ENCODE measurements around the gene UMAD1.

UMAD1 gene

DNA sequence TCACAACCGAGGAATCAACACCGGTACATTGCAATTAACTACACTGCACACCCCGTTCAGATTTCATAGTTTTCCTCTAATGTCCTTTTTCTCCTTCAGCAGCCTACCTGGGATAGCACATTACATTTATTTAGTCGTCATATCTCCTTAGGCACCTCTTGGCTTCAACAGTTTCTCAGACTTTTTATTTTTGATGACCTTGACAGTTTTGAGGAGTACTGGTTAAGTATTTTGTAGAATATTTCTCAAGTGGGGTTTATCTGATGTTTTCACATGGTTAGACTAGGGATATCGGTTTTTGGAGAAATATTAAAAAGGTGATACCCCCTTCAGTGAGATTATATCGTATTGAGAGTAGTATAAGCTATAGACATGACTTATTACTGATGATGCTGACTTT is 241.0 kb downstream of the UMAD1 start:
- no peak overlapping the region for H3K4me3 ChIP-seq (ENCODE audit: low read length, poor library complexity, severe bottlenecking)
- H3K9ac ChIP-seq (ENCODE audit: low read depth, low read length, poor library complexity, severe bottlenecking): no peak overlapping the region
- H3K79me2 ChIP-seq (ENCODE audit: insufficient read depth, low read length): no peaks in the 10 kb centered on the region
- no peaks in the 10 kb centered on the region for H3K27me3 ChIP-seq (ENCODE audit: insufficient read depth, low read length, poor library complexity, severe bottlenecking)
- H3F3A ChIP-seq (ENCODE audit: low read depth): no peaks in the 10 kb centered on the region
- H3K4me1 ChIP-seq (ENCODE audit: insufficient read depth, low read length, poor library complexity, severe bottlenecking): no peaks in the 10 kb centered on the region
- no peaks in the 10 kb centered on the region for H4K20me1 ChIP-seq (ENCODE audit: insufficient read depth, low read length, poor library complexity, severe bottlenecking)
- H3K4me2 ChIP-seq (ENCODE audit: low read depth, low read length, poor library complexity, severe bottlenecking): no peak overlapping the region
- H3K36me3 ChIP-seq (ENCODE audit: insufficient read depth, low read length): no peaks in the 10 kb centered on the region
- no peak for TF ChIP-seq EZH2phosphoT487 (IDR thresholded peaks at IDR 0.05; ENCODE audit: borderline replicate concordance)
- TF ChIP-seq, protein P1, sequence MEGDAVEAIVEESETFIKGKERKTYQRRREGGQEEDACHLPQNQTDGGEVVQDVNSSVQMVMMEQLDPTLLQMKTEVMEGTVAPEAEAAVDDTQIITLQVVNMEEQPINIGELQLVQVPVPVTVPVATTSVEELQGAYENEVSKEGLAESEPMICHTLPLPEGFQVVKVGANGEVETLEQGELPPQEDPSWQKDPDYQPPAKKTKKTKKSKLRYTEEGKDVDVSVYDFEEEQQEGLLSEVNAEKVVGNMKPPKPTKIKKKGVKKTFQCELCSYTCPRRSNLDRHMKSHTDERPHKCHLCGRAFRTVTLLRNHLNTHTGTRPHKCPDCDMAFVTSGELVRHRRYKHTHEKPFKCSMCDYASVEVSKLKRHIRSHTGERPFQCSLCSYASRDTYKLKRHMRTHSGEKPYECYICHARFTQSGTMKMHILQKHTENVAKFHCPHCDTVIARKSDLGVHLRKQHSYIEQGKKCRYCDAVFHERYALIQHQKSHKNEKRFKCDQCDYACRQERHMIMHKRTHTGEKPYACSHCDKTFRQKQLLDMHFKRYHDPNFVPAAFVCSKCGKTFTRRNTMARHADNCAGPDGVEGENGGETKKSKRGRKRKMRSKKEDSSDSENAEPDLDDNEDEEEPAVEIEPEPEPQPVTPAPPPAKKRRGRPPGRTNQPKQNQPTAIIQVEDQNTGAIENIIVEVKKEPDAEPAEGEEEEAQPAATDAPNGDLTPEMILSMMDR (conservative IDR thresholded peaks at IDR 0.05; ENCODE audit: low read length): no peak
- no peak overlapping the region for H2AFZ ChIP-seq (ENCODE audit: low read length)
- H3K9me3 ChIP-seq (ENCODE audit: insufficient read depth, low read depth, low read length): no peaks in the 10 kb centered on the region
- H3K9me2 ChIP-seq (replicated peaks; ENCODE audit: low read depth, low read length): no peaks in the 10 kb centered on the region

DNA sequence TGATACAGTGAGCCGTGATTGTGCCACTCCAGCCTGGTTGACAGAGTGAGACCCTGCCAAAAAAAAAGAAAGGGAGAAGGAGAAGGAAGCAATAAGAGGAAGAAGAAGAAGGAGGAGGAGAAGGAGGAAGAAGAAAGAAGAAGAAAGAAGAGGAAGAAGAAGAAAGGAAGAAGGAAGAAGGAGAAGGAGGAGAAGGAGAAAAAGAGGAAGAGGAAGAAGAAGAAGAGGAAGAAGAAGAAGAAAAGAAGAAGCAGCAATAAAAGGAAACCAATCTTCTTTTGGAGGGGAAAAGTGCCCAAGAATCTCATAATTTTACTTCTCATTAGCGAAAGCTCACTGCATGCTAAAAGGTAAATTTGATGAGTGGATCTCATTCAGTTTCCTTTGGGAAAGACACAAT is 242.3 kb downstream of the UMAD1 start:
- Histone ChIP-seq H3F3A (ENCODE audit: low read depth) (no peaks in the 10 kb centered on the region), H3K27me3 (ENCODE audit: insufficient read depth, low read length, poor library complexity, severe bottlenecking) (no peaks in the 10 kb centered on the region), H3K36me3 (ENCODE audit: insufficient read depth, low read length) (no peaks in the 10 kb centered on the region), H3K9ac (ENCODE audit: low read depth, low read length, poor library complexity, severe bottlenecking) (no peak overlapping the region), H2AFZ (ENCODE audit: low read length) (no peak overlapping the region), H3K9me2 (replicated peaks; ENCODE audit: low read depth, low read length) (no peaks in the 10 kb centered on the region), H3K4me2 (ENCODE audit: low read depth, low read length, poor library complexity, severe bottlenecking) (no peak overlapping the region), H3K4me1 (ENCODE audit: insufficient read depth, low read length, poor library complexity, severe bottlenecking) (no peaks in the 10 kb centered on the region), H3K9me3 (ENCODE audit: insufficient read depth, low read depth, low read length) (no peaks in the 10 kb centered on the region), H3K4me3 (ENCODE audit: low read length, poor library complexity, severe bottlenecking) (no peak overlapping the region), H4K20me1 (ENCODE audit: insufficient read depth, low read length, poor library complexity, severe bottlenecking) (no peaks in the 10 kb centered on the region), H3K79me2 (ENCODE audit: insufficient read depth, low read length) (no peaks in the 10 kb centered on the region; the same call in 1 of the 2 replicates)
- no peak for TF ChIP-seq EZH2phosphoT487 (IDR thresholded peaks at IDR 0.05; ENCODE audit: borderline replicate concordance)
- TF ChIP-seq, protein P1 (conservative IDR thresholded peaks at IDR 0.05; ENCODE audit: low read length): no peak

DNA sequence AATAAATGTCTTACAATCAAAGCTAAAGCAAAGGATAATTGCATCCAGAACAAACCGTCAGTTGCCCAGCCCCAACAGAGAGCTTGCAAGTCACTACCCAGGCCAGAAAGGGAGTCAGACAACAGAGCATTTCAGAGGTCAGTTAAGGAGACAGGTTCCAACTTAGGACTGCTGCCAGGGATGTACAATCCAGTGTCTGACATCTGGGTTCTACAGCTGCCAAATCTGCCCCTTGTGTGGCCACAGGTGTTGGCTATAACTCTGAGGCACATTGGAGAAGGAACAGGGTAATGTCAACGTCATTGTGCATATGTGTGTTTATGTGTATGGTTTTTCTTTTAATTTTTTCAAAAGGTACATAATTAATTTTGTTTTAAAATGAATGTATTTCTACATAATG is 242.8 kb downstream of the UMAD1 start:
- Histone ChIP-seq H2AFZ (ENCODE audit: low read length) (no peak overlapping the region), H4K20me1 (ENCODE audit: insufficient read depth, low read length, poor library complexity, severe bottlenecking) (no peaks in the 10 kb centered on the region), H3K4me2 (ENCODE audit: low read depth, low read length, poor library complexity, severe bottlenecking) (no peak overlapping the region), H3K4me3 (ENCODE audit: low read length, poor library complexity, severe bottlenecking) (no peak overlapping the region), H3K79me2 (ENCODE audit: insufficient read depth, low read length) (no peaks in the 10 kb centered on the region; the same call in 1 of the 2 replicates), H3K9ac (ENCODE audit: low read depth, low read length, poor library complexity, severe bottlenecking) (no peak overlapping the region), H3K9me2 (replicated peaks; ENCODE audit: low read depth, low read length) (no peaks in the 10 kb centered on the region), H3K27me3 (ENCODE audit: insufficient read depth, low read length, poor library complexity, severe bottlenecking) (no peaks in the 10 kb centered on the region), H3F3A (ENCODE audit: low read depth) (no peaks in the 10 kb centered on the region), H3K36me3 (ENCODE audit: insufficient read depth, low read length) (no peaks in the 10 kb centered on the region), H3K4me1 (ENCODE audit: insufficient read depth, low read length, poor library complexity, severe bottlenecking) (no peaks in the 10 kb centered on the region), H3K9me3 (ENCODE audit: insufficient read depth, low read depth, low read length) (no peaks in the 10 kb centered on the region)
- TF ChIP-seq EZH2phosphoT487 (IDR thresholded peaks at IDR 0.05; ENCODE audit: borderline replicate concordance): no peak
- TF ChIP-seq, protein P1 (conservative IDR thresholded peaks at IDR 0.05; ENCODE audit: low read length): no peak
